Duodenal mucosa (tissue), 2 donors: ENCODE data around the gene CACNA1F.

Experiments
- H3K27ac ChIP-seq: one replicate; pipeline ENCODE4 v1.7.0; 2013; ENCODE audit warnings: low read depth, low read length
- H3K27me3 ChIP-seq, 2 donors: one replicate each; pipeline ENCODE4 v1.7.0; 2013; ENCODE audit warnings: low read length in 2 of 2, control low read depth in 1 of 2; ENCODE audit not compliant: insufficient read depth in 2 of 2, control insufficient read depth in 1 of 2
- H3K36me3 ChIP-seq, 2 donors: one replicate each; pipeline ENCODE4 v1.7.0; 2013; ENCODE audit warnings: low read length in 2 of 2, control low read depth in 1 of 2; ENCODE audit not compliant: insufficient read depth in 2 of 2, control insufficient read depth in 1 of 2
- H3K4me1 ChIP-seq, 2 donors: one replicate each; pipeline ENCODE4 v1.7.0; 2013; ENCODE audit warnings: low read length in 2 of 2, control low read depth in 1 of 2; ENCODE audit not compliant: insufficient read depth in 2 of 2, control insufficient read depth in 1 of 2
- H3K4me3 ChIP-seq, 2 donors: one replicate each; pipeline ENCODE4 v1.7.0; 2013; ENCODE audit warnings: low read length in 2 of 2, low read depth in 1 of 2
- H3K9ac ChIP-seq, 2 donors: one replicate each; pipeline ENCODE4 v1.7.0; 2013; ENCODE audit warnings: low read length in 2 of 2, low read depth in 1 of 2
- H3K9me3 ChIP-seq, 2 donors: one replicate each; pipeline ENCODE4 v1.7.0; 2013; ENCODE audit warnings: low read length in 2 of 2, control low read depth in 1 of 2; ENCODE audit not compliant: control insufficient read depth in 1 of 2

CACNA1F gene

DNA sequence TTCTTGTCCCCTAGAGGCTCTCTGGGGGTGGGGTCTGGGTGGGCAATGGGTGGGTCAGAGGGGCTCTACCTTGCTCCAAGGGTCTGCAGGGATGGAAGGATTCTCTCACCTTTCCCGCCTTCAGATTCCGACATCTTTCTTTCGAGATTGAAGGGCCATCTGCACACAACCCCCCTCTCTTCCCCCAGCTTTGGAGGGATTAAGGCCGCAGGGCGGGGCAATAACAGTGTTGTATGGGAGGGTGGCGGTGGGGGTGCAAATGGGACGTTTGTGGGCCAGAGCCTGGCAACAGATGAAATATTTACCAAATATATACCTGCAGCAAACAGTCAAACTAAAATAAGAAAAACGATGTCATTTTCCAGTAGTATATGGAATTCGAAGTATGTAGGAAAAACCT is at the start of gene CACNA1F:
Gene CACNA1F (minus strand): TSS at position 165 of the 400 bp plus-strand sequence. CDS start 31 bp downstream, at position 134.
- Histone ChIP-seq H3K9ac (no peak within 1 kb of the TSS), H3K27me3 (no peaks in the 10 kb centered on the region), H3K9me3 (no peaks in the 10 kb centered on the region), H3K27ac (no peak within 1 kb of the TSS), H3K4me1 (peaks cover 0 to 8% of the 10 kb centered on the region in 2 donors), H3K36me3 (no peaks in the 10 kb centered on the region), H3K4me3 (no peak within 1 kb of the TSS)

DNA sequence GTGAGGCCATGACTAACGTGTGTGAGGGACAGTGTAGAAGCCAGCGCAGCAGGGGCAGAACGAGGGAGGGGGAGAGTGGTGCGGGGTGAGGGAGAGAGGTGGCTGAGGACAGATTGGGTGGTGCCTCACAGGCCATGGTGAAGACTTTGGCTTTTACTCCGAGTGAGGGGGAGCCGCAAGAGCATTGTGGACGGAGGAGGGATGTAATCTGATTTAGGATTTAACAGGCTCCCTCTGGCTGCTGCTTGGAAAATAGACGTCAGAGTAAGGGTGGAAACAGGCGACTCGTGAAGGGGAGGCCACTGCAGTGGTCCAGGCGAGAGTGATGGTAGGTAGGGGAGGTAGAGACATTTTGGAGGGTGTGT is 49.5 kb upstream of the CACNA1F start:
- Histone ChIP-seq H3K4me3 (no peak overlapping the region), H3K4me1 (no peaks in the 10 kb centered on the region), H3K9ac (no peak overlapping the region), H3K9me3 (no peaks in the 10 kb centered on the region), H3K27me3 (no peaks in the 10 kb centered on the region), H3K36me3 (no peaks in the 10 kb centered on the region), H3K27ac (no peak overlapping the region)

DNA sequence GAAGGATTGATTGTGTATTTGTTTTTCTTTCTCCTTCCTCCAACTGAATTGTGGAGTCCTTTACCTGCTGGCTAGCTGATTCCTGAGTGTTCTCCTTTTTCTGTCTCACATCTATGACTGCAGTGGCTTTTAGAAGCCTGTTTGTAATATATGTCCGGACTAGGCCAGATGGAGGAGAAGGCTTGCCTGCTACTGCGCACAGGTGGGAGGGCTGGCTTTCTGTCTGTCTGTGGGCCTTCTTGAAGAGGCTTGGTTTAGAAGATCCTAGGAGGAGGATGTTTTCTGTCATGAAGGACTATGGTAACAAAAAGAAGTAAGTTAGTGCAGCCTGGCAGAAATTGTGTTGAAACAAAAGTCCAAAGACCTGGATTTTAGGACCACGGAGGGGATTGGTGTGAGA is 44.9 kb upstream of the CACNA1F start:
- H3K27ac ChIP-seq, result no peak overlapping the region
- H3K9me3 ChIP-seq, result no peaks in the 10 kb centered on the region
- H3K4me1 ChIP-seq, result peaks cover 0 to 4% of the 10 kb centered on the region in 2 donors
- H3K9ac ChIP-seq, result no peak overlapping the region
- no peak overlapping the region for H3K4me3 ChIP-seq
- no peaks in the 10 kb centered on the region for H3K27me3 ChIP-seq
- H3K36me3 ChIP-seq, result peaks cover 0 to 3% of the 10 kb centered on the region in 2 donors

DNA sequence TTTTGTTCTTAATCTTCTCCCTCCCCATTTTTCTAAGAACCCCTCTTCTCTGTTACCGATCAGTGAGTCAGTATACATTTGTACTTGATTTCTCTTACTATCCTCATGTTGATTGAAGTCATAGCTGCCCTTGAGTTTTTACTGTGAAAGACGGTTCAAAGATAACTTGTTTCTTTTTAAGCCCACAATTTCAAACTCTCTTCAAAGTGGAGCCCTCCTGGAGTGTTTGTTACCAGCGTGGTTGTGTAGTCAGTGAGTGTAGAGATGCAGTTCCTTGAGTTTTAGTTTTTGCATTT is 44.3 kb upstream of the CACNA1F start:
- no peaks in the 10 kb centered on the region for H3K27me3 ChIP-seq
- H3K27ac ChIP-seq, result no peak overlapping the region
- H3K4me1 ChIP-seq, result peaks cover 2 to 6% of the 10 kb centered on the region in 2 donors

DNA sequence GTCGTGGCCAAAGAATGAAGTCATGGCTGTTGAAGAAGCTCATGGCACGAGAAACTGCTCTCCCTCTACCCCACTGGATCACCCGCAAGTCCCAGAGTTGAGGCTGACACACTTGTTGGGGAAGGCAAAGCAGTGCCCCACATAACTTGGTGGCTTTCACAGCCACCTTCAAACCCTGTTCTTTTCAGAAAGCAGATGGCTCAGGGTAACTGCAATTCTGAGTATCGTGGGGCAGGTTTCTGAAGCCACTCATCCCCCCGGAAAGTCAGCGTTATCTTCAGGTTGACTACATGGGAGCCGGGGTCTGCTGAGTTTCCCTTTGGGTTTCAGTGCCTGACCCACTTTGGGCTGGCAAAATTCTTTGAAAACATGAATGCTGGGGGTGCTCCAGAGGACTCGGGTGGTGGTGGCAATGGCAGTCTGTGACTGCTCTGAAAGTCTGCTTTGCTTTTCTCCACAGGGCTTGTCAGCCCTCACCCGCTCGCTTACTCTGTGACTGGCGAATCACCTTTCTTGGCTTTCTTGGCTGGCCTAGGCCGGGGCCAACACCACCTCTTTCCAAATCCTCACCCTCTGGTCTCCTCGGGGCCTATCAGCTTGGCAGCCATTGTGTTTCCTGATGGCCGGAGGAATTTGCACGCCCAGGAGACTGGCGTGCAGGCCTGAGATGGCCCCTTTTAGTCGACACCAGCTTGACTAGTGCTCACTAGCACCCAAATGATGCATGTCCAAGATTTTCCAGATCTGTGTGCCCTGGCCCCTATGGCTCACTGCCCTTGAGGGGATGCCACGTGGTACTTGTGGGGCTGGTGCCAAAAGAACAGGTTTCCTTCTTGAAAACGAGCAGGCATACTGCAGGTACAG is 43.8 kb upstream of the CACNA1F start:
- Histone ChIP-seq H3K27me3 (no peaks in the 10 kb centered on the region), H3K36me3 (peaks cover 0 to 4% of the 10 kb centered on the region in 2 donors), H3K27ac (no peak overlapping the region), H3K9me3 (no peaks in the 10 kb centered on the region), H3K4me1 (peaks cover 8 to 12% of the 10 kb centered on the region in 2 donors), H3K9ac (no peak overlapping the region), H3K4me3 (no peak overlapping the region)

More for the DNA sequence above, 44.3 kb upstream of the CACNA1F start:
- Histone ChIP-seq H3K9me3 (no peaks in the 10 kb centered on the region), H3K4me3 (no peak overlapping the region), H3K36me3 (peaks cover 0 to 4% of the 10 kb centered on the region in 2 donors), H3K9ac (no peak overlapping the region)

DNA sequence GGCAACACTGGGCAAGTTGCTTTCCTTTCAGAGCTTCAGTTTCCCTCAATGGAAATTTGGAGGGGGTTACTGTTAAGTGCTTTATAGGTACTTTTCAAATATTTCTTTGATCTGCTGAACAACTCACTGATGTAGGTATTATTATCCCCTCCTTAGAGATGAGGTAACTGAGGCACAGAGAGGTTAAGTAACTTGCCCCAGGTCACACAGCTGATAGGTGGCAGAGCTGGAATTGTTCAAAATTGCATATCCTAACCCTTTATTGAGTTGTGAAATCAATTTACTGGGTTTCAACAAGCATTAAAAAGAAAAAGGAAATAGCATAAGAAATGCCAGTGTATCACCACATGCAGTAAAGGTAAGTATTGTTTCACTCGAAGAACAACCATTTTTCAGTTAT is 43.1 kb upstream of the CACNA1F start:
- Histone ChIP-seq H3K27me3 (no peaks in the 10 kb centered on the region), H3K9me3 (no peaks in the 10 kb centered on the region), H3K9ac (no peak overlapping the region), H3K36me3 (peaks cover 0 to 4% of the 10 kb centered on the region in 2 donors), H3K4me3 (no peak overlapping the region), H3K27ac (no peak overlapping the region), H3K4me1 (peaks cover 15 to 19% of the 10 kb centered on the region in 2 donors)

DNA sequence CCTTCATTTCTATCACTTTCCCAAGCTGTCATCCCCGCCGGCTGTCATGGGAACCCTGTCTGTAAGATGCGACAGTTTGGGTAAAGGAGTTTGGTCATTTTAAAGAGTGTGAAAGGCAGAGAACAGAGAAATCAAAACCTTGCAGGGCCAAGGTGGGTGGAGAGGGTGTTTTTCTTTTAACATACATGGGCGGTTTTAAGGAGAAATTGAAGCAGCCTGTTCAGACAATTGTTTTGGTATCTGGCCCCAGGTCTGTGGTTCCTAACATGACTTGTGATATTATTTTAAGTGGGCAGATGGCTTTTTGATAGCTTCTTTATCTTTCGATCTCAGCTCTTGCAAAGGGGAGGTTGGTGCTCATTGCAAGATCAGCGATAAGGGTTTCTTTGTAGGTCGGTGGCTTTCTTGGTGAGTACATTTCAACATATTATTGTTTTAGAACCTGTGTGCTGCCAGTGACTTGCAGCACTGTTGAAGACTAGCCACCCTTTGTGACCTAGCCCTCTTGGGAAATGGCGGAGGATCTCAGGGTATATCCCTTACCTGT is 40.1 kb upstream of the CACNA1F start:
- no peak overlapping the region for H3K4me3 ChIP-seq
- H3K27ac ChIP-seq, result no peak overlapping the region
- H3K9ac ChIP-seq, result no peak overlapping the region
- H3K36me3 ChIP-seq, result peaks cover 0 to 4% of the 10 kb centered on the region in 2 donors
- no peaks in the 10 kb centered on the region for H3K27me3 ChIP-seq
- H3K9me3 ChIP-seq, result no peaks in the 10 kb centered on the region
- H3K4me1 ChIP-seq, result peaks cover 24 to 27% of the 10 kb centered on the region in 2 donors

DNA sequence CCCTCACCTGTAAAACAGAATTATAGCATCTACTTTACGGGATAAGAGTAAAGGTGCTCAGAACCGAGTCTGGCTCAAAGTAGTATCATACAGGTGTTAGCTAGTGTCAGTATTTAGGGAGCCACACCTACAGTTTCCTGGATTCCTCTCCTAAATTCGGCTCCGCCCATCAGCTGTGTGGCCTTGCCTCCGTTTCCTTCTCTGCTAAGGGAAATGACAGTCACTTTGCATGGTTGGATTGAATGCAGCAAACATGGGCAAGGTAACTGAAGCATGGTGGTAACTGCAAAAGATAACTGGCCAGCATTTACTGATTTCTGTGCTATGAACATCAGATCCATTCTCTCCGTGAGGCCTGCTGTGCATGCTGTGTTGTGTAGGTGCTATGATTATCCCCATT is 39.3 kb upstream of the CACNA1F start:
- peaks cover 0 to 4% of the 10 kb centered on the region in 2 donors for H3K36me3 ChIP-seq
- H3K27ac ChIP-seq, result no peak overlapping the region
- H3K4me3 ChIP-seq, result peak overlapping the region in 1 of 2 donors; percentile 40
- H3K9me3 ChIP-seq, result no peaks in the 10 kb centered on the region
- no peak overlapping the region for H3K9ac ChIP-seq
- peaks cover 24 to 27% of the 10 kb centered on the region in 2 donors for H3K4me1 ChIP-seq
- no peaks in the 10 kb centered on the region for H3K27me3 ChIP-seq

DNA sequence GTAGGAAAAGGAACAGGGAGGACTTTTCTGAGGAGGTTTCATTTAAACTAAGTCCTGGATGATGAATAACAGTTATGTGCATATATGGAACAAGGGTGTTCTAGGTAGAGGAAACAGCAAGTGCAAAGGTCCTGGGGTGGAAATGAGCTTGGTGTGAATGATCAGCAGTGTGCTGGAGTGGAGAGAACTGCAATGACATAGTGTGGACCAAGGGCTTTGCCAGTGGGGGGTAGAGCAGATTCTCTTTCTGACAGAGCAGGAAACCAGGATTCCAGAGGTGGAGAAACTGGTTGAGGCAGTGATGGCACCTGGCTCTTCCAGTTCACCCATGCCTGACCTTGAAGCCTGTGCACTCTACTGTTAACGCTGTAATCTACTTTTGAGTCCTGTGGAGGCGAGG is 38.2 kb upstream of the CACNA1F start:
- Histone ChIP-seq H3K27ac (no peak overlapping the region), H3K9ac (peak overlapping the region in 1 of 2 donors; percentile 10), H3K9me3 (no peaks in the 10 kb centered on the region), H3K4me3 (peak overlapping the region; percentile 58 to 63), H3K27me3 (no peaks in the 10 kb centered on the region), H3K36me3 (peaks cover 0 to 4% of the 10 kb centered on the region in 2 donors), H3K4me1 (peaks cover 24 to 27% of the 10 kb centered on the region in 2 donors)

DNA sequence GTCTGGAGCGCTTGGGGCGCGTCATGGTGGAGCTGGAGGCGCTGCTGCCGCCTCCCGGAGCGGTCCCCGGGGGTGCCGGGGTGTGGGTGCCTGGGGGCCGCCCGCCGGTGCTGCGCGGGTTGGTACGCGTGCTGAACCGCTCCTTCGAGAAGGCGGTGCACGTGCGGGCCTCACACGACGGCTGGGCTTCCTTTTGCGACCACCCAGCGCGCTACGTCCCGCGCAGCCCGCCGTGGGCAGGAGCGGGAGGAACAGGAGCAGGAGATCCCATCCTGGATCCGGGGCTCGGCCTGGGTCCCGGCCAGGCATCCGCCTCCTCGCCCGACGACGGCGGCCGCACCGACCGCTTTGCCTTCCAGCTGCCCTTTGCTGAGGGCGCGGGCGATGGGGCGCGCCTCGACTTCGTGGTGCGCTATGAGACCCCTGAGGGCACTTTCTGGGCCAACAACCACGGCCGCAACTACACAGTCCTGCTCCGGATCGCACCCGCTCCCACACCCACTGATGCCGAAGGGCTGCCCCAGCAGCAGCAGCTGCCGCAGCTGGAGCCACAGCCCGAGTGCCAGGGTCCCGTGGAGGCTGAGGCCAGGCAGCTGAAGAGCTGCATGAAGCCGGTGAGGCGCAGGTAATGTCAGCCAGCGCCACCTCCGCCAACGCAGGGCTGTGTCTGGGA is 37.2 kb upstream of the CACNA1F start:
- no peaks in the 10 kb centered on the region for H3K27me3 ChIP-seq
- H3K36me3 ChIP-seq, result peaks cover 0 to 4% of the 10 kb centered on the region in 2 donors

More for the DNA sequence above, 37.2 kb upstream of the CACNA1F start:
- H3K27ac ChIP-seq, result peak overlapping the region; percentile 85
- H3K4me3 ChIP-seq, result peak overlapping the region; percentile 58 to 63
- peaks cover 24 to 27% of the 10 kb centered on the region in 2 donors for H3K4me1 ChIP-seq
- H3K9me3 ChIP-seq, result no peaks in the 10 kb centered on the region
- H3K9ac ChIP-seq, result peak overlapping the region; percentile 63
